ENCODE measurements around the gene LRRC7. TPM values are rescaled to one million over a fixed set of nuclear protein-coding genes. Genes with fewer than 3 reads are reported as not detected.

The LRRC7 gene
- total and polyA plus RNA-seq, 2 of the 8 experiments (the other 6 are each of a cell fraction or from before 2014, with no cell fraction given), result 0.03 to 0.17 TPM

DNA sequence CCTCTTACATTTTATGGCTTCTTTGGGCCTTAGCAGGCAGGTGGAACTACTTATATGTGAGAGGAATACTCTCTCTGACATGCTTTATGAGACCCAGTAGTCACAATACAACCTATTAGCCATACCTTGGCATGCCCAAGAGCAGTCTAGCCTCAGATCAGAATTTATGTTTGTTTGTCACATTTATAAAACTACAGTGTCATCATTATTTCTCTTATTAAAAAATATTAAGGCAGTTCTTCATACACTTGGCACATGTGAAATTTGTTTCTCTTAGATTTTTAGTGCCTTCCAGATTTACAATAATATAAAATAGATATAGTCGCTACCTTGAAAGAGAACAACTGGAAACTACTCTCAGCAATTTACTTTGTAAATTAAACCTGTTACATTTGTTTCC, 519.2 kb downstream of the LRRC7 start:
- no peaks in the 10 kb centered on the region for H3K79me2 ChIP-seq (ENCODE audit: control insufficient read depth in 1 of 2, insufficient read depth in 2 of 2, low read length in 2 of 2)
- no peak overlapping the region for H3K14ac ChIP-seq (ENCODE audit: insufficient read length)
- no peak for FAIRE-seq
- no peak overlapping the region for H4K91ac ChIP-seq (replicated peaks; ENCODE audit: insufficient read length, low read length)
- no peak overlapping the region for H4K5ac ChIP-seq (ENCODE audit: insufficient read length, low read depth, low read length)
- H3K4me1 ChIP-seq (replicated peaks in 1 of 4; ENCODE audit: control insufficient read depth in 3 of 4, insufficient read depth in 4 of 4, low read length in 3 of 4), result 0 out of 7 replicates have a peak, but pooled peaks cover 0 to 2% (median 0%) of the 10 kb centered on the region in 4 experiments
- H3K9me3 ChIP-seq (ENCODE audit: insufficient read depth in 2 of 2, low read depth in 1 of 2, low read length in 1 of 2), result peaks cover 0 to 3% of the 10 kb centered on the region in 2 experiments; a peak in 1 of 4 replicates
- 89% methylated on average over 1 of the region's 1 CpG; no CpG with 5 or more reads in 1 of the 2 experiments for WGBS, 2 experiments (ENCODE audit: extremely low coverage in 1 of 2, insufficient coverage in 1 of 2, insufficient read length in 1 of 2, insufficient replicate concordance in 2 of 2, low coverage in 1 of 2, low lambda C conversion rate in 2 of 2, missing lambda C conversion rate in 1 of 2)
- no peak for DNase-seq (ENCODE audit: low read depth in 1 of 2, low spot score in 2 of 2)
- H3K4ac ChIP-seq (replicated peaks; ENCODE audit: insufficient read length, low read depth, low read length), result no peak overlapping the region
- H2AFZ ChIP-seq (ENCODE audit: low read length), result no peak overlapping the region
- H2BK20ac ChIP-seq (ENCODE audit: low read length), result no peak overlapping the region
- no peak overlapping the region for H2BK12ac ChIP-seq (ENCODE audit: low read depth, low read length)
- H2BK15ac ChIP-seq (ENCODE audit: low read length), result no peak overlapping the region
- no peak overlapping the region for H2AK5ac ChIP-seq (ENCODE audit: low read depth, low read length)
- H3K27ac ChIP-seq (ENCODE audit: low read depth, low read length), result no peak overlapping the region
- H3K79me1 ChIP-seq (ENCODE audit: low read depth, low read length), result no peaks in the 10 kb centered on the region
- H3K4me3 ChIP-seq (ENCODE audit: extremely low read depth in 1 of 4, insufficient read depth in 2 of 4, low read depth in 3 of 4, low read length in 4 of 4), result no peak overlapping the region
- POLR2A ChIA-PET (ENCODE audit: partially characterized antibody), result no interaction called here
- H4K20me1 ChIP-seq (replicated peaks in 1 of 2; ENCODE audit: control insufficient read depth in 1 of 2, insufficient read depth in 2 of 2, low read length in 2 of 2), result no peaks in the 10 kb centered on the region
- CTCF ChIA-PET (ENCODE audit: partially characterized antibody), result no interaction called here
- no peaks in the 10 kb centered on the region for H3K27me3 ChIP-seq (replicated peaks in 1 of 4; ENCODE audit: control insufficient read depth in 3 of 4, extremely low read depth in 1 of 4, insufficient read depth in 3 of 4, low read length in 3 of 4)
- H3K9ac ChIP-seq (replicated peaks in 1 of 4; ENCODE audit: extremely low read depth in 1 of 4, low read depth in 3 of 4, low read length in 3 of 4), result no peak overlapping the region
- no peak overlapping the region for H3K18ac ChIP-seq (ENCODE audit: extremely low read depth, low read length)
- H3K36me3 ChIP-seq (ENCODE audit: control insufficient read depth in 2 of 4, insufficient read depth in 4 of 4, low read length in 3 of 4), result no peaks in the 10 kb centered on the region
- no peak overlapping the region for H2BK5ac ChIP-seq (ENCODE audit: low read depth, low read length)
- no peak overlapping the region for H3K4me2 ChIP-seq (ENCODE audit: insufficient read depth in 1 of 2, low read depth in 2 of 2, low read length in 2 of 2)
- no peak overlapping the region for H2BK120ac ChIP-seq (replicated peaks; ENCODE audit: low read depth, low read length)
- no peak overlapping the region for H4K8ac ChIP-seq (ENCODE audit: extremely low read depth, insufficient read depth, low read length)
- no peaks in the 10 kb centered on the region for H3K23me2 ChIP-seq (ENCODE audit: low read depth, low read length)
- no peak overlapping the region for H3K23ac ChIP-seq (ENCODE audit: insufficient read length)
- H3K56ac ChIP-seq (replicated peaks; ENCODE audit: insufficient read length, low read depth, low read length), result no peak overlapping the region
- TF ChIP-seq KDM4A (IDR thresholded peaks at IDR 0.05; ENCODE audit: low read depth, low read length, severe bottlenecking) (no peak), MAFK (IDR thresholded peaks at IDR 0.05; ENCODE audit: low read depth, low read length) (no peak), RFX5 (IDR thresholded peaks at IDR 0.05; ENCODE audit: borderline replicate concordance, low read depth, low read length) (no peak), KDM5A (IDR thresholded peaks at IDR 0.05; ENCODE audit: low read length) (no peak), YY1 (IDR thresholded peaks at IDR 0.05; ENCODE audit: low read depth, low read length) (no peak), EGR1 (IDR thresholded peaks at IDR 0.05; ENCODE audit: borderline replicate concordance, low read depth, low read length) (no peak), TCF12 (IDR thresholded peaks at IDR 0.05; ENCODE audit: low read depth, low read length) (no peak), ASH2L (IDR thresholded peaks at IDR 0.05; ENCODE audit: low read length) (no peak), TEAD4 (IDR thresholded peaks at IDR 0.05; ENCODE audit: low read depth, low read length) (no peak), NRF1 (IDR thresholded peaks at IDR 0.05; ENCODE audit: low read depth, low read length) (no peak), KDM1A (IDR thresholded peaks at IDR 0.05; ENCODE audit: borderline replicate concordance, low read length) (no peak), SIN3A (conservative IDR thresholded peaks at IDR 0.05 in 1 of 2, IDR thresholded peaks at IDR 0.05 in 1 of 2; ENCODE audit: low read depth in 1 of 2, low read length in 2 of 2) (no peak), SIX5 (IDR thresholded peaks at IDR 0.05; ENCODE audit: low read depth, low read length) (no peak), SP1 (IDR thresholded peaks at IDR 0.05; ENCODE audit: low read depth, low read length) (no peak)
- TF ChIP-seq, protein P1, sequence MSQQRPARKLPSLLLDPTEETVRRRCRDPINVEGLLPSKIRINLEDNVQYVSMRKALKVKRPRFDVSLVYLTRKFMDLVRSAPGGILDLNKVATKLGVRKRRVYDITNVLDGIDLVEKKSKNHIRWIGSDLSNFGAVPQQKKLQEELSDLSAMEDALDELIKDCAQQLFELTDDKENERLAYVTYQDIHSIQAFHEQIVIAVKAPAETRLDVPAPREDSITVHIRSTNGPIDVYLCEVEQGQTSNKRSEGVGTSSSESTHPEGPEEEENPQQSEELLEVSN (IDR thresholded peaks at IDR 0.05), result no peak
